Stimulated activated CD4-positive, alpha-beta T cell treated with anti-CD3 and anti-CD28 coated beads, Interleukin-4, amount 100 ng/mL, for 4 hours (primary cell): ENCODE results near the gene OBI1.

Experiments used
- DNase-seq, 2 experiments: peaks; one replicate each; pipeline ENCODE4 v3.0.0-alpha.2; 2020

Gene OBI1, protein sequence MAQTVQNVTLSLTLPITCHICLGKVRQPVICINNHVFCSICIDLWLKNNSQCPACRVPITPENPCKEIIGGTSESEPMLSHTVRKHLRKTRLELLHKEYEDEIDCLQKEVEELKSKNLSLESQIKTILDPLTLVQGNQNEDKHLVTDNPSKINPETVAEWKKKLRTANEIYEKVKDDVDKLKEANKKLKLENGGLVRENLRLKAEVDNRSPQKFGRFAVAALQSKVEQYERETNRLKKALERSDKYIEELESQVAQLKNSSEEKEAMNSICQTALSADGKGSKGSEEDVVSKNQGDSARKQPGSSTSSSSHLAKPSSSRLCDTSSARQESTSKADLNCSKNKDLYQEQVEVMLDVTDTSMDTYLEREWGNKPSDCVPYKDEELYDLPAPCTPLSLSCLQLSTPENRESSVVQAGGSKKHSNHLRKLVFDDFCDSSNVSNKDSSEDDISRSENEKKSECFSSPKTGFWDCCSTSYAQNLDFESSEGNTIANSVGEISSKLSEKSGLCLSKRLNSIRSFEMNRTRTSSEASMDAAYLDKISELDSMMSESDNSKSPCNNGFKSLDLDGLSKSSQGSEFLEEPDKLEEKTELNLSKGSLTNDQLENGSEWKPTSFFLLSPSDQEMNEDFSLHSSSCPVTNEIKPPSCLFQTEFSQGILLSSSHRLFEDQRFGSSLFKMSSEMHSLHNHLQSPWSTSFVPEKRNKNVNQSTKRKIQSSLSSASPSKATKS

DNA sequence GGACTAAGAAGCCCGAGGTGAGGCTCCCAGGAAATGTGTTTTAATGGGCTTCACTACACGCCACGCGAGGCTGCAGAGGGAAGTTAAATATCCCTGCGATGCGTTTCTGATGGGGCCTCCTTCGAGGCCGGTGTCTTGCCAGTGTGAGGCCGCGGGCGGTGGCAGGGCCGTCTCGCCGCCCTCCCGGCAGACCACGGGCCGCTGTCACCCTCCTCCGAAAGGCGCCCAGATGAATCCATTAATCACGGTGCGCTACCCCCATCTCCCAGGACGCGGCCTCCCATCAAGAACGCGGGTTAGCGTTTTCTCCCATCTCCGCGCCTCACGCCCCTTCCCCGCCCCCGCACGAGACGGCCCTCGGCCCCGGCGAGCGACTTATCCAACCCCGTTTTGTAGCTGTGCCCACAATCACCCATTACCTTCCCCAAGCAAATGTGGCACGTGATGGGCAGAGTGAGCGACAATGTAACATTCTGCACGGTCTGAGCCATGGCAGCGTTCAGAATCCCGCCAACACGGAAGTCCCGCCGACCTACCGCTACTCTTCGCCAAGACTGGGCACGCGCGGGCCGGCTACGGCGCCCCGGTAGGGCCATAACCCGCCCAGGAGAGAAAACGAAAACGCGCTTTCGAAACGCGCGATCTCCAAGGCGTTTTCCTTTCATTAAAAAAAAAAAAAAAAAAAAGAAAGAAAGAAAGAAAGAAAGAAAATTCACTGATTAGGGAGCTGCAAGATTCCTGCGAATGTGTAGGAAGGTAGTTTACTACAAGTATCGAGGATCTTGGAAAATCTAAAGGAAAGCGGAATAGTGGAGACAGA is at the start of gene OBI1:
OBI1 (minus strand) TSS at position 526 of the 820 bp plus-strand sequence; CDS start at position 491, 35 bp downstream.
- DNase-seq: peak; percentile 87 to 89

GRCh38 chr13:78701383-78701782 is 42.4 kb upstream of the OBI1 start:
- no peak for DNase-seq

GRCh38 chr13:78700121-78700910 is 41.4 kb upstream of the OBI1 start:
- no peak for DNase-seq

- no peak for DNase-seq
These were observed 30.1 kb upstream of the OBI1 start for GRCh38 chr13:78689011-78689410.

- DNase-seq: no peak
These were observed 27.5 kb upstream of the OBI1 start for GRCh38 chr13:78686461-78686860.

DNA sequence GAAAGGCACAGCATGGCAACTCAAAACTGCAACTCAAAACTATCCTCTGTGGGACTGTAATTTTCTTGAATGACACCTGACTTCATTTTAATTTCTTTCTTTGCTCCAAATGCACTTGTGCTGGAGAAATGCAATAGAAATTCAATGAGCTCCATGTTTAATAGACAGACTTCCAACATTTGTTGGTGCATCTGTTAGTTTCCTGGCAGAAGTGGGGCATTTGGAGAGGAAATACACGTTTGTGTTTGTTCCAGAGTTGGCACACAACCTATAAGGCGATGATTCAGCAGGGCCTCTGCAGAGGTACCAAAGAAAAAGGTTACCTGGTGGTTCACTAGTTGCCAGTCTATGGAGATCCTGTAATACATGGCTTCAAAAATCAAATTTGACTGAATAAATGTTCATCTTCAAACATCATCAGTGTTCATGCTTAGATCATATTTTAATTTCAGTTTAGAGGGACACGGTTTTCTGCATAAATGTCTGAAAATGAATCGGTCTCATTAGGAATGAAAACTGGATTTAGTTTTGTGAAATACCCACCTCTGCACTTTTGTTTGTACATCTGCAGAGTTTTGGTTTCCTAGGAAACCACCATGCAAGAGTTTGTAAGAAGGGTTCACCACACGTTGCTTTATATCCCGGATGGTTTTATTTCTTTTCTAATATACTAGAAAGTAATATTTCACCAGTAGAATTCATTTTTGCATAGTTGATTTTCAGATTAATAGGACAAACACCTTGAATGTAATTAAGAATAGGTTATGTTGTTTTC is 21.8 kb upstream of the OBI1 start:
- DNase-seq: no peak

DNA sequence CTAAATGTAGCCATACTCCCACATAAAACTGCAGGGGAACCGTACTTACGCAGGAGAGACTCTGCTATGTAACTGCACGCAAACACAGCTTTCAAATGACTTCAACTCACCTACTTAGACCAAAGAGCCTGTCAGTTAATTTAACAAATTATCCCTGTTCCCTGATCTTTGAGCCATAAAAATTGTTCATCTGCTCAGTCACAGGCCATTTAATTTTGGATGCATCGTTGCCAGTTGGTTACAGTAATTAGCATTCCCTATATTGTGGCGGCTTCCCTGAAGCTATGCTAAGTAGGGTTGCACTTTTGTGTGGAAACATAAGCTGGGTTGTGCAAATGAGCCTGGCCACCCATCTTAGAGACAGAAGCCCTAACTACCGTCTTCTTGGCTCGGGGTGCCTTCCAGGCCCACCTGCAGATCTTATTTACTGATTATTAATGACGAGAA is 21.2 kb upstream of the OBI1 start:
- no peak for DNase-seq

- no peak for DNase-seq
These were observed 20.4 kb upstream of the OBI1 start for GRCh38 chr13:78679329-78679728.

DNA sequence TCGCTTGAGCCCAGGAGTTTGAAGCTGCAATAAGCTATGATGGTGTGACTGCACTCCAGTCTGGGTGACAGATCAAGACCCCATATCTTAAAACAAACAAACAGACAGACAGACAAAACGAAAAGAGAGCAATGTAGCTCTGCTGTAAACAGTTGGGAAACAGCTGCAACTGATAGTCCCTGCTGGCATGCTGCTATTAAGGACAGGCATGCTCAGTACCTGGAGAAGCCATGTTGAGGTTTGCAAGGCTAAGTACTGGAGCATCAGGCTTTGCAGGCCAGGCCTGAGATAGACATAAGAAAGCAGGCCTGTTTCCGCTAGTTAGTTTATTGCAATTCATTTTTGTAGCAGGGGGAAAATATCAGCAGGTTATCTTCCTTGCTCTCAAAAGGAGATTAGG is 16.2 kb upstream of the OBI1 start:
- no peak for DNase-seq

DNA sequence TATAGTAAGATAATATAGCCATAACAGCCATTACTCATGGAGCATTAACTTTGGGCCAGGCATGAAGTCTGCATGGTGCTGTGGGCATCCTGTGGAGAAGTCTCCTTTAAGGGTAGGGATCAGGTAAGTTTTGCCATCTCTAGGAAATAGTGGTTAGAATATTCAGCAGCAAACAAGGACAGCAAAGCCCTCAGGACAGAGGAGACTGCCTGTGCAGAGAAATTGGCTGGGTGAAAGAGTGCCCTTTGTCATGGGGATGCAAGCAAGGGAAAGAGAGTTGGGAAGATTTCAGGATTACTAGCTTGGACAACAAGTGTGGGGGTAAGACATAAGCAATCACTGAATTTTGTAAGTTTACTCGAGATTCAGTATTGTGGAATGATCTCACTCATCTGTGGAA is 15.7 kb upstream of the OBI1 start:
- no peak for DNase-seq

DNA sequence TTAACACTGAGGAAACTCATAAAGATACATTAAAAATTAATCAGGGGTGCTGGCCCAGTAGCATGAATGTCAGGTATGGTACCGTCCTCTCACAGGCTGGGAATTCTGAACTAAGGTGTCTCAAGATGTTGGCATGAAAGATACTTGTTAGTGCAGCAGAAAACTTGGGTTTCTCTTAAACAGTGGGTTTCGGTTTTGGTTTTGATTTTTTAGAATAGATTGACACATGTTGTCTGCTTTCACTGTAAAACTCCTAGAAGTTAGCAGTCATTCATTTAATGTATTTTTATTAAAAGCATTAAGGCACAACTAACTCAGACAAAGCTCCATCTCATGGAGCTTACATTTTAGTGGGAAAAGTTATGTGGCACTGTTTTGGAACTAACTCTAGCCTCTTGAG is 3.5 kb upstream of the OBI1 start:
- DNase-seq: no peak

- no peak for DNase-seq
These were observed 1.5 kb upstream of the OBI1 start for GRCh38 chr13:78660495-78660857.

DNA sequence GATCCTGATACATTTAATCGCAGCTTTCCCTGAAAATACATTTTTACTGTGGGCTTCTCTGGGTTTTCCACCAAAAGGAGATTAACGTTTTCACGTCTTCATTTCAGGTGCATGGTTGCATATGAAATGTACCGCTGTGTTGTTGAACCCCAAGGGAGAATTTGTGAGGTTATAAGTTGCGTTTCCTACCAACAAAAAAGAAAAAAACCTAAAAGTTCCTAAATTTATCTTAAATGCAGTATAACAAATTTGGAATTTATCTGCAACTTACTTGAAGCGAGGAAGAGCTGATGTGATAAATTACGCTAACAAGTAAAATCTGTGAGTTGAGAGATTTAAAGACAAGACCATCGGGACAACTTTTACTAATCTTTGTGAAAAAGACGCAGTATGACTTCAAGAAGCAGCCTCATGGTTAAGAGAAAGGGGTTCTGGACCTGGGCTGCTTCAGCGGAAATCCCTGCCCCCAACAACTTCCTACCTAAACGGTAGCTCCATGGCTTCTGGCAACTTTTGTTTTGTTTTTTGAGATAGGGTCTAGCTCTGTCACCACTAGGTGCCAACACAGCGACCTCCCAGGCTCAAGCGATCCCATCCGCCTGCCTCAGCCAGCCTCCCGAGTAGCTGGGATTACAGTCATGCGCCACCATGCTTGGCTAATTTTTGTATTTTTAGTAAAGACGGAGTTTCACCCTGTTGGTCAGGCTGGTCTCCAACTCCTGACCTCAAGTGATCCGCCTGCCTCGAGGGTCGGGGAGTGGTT is 958 bp upstream of the OBI1 start:
- DNase-seq: peak; percentile 1 to 2

DNA sequence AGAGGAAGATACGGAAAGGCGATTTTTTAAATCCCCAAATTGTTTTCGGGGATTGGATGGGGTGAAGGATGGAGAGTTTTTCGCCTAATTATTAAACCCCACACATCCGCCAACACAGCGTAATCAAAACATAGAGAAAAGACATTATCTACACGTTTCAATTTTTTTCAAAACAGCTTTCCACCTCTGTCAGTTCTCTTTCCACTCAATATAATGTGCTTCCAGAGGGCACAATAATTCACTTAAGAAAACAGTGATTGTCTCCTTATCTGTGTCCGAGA is 435 bp upstream of the OBI1 start:
- DNase-seq: no peak

DNA sequence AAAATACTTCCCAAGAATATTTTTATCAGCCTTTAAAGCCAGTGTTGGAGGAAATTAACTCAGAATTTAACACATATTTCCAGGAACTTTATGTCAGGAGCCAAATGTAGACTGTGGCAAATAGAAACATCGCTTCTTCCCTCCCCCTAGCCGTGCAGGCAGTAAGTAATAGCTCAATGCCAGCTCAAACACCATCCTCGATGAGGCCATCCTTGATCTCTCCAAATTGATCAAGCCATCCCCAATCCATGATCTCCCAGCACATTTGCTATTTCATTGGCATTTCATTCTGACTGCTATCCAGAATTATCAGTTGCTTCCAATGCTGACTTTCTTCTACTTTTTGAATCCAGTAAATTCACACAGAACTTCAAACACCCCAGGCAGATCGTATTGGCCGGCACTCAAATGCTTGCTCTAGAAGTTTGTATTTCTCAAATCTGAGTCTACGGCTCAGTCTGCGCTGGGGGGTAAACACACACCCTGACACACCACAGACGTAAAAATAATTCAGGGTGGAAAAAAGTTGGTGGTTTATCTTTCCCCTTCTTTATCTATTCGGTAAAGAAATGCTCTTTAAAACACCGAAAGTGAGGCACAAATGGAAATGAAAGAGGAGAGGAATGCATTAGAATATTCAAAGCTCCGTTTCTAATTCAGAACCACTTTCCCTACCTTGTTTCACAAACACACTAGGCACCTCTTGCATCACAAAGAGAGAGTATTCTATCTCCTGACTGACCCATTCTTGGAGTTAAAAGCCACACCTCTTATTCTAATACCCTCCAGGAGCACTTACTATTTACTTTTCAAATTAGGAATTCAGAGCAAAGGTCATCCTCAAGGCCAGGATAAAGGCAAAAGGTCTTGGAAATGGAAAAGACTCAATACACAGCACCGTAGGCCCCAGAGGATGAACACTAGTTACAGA is 991 bp downstream of the OBI1 start:
- no peak for DNase-seq

DNA sequence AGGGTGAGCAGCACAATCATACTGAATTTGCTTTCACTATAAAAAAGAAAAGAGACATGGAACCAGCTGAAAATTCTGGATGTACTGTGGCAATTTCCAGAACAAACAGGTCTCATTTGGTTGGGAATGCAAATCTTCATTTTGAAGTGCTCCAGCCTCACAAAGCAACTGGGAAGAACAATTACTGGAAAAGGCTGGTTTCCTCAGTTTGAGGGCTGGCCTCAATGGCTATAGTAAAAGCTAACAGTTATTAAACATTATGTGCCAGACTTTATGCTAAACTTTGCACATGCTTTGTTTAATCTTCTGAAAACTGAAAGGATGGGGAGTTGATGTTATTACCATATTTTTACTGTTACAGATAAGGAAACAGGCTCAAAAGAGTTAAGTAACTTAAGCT is 3.0 kb downstream of the OBI1 start:
- no peak for DNase-seq

DNA sequence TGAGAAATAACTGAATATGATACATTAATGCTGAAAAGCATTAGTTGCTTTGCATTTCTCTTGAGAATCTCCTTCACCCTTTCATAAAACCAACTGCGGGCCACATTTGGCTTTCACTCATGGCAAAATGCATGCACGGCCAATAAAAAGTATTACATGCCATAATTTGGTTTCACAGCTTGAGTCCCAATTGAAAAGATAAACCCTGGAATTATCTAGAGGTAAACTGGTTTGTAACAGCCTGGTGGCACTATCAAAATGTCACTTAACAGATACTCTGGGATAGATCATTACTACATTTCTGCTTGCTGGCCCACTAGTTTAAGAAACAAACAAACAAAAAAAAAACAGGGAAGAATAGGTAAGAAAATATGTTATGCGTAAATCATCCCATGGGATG is 3.9 kb downstream of the OBI1 start:
- no peak for DNase-seq

GRCh38 chr13:78652651-78653050 is 6.3 kb downstream of the OBI1 start:
- no peak for DNase-seq

- DNase-seq: no peak
These were observed 8.3 kb downstream of the OBI1 start for GRCh38 chr13:78650717-78651083.
